Activated CD4-positive, alpha-beta T cell treated with anti-CD3 and anti-CD28 coated beads, Interleukin-2, amount 50 U/mL, for 1 hour (primary cell): Measurements from ENCODE around the gene ASTN2.

Experiments
- DNase-seq: peaks from one replicate; pipeline ENCODE4 v3.0.0-alpha.2; 2020

ASTN2 gene, protein sequence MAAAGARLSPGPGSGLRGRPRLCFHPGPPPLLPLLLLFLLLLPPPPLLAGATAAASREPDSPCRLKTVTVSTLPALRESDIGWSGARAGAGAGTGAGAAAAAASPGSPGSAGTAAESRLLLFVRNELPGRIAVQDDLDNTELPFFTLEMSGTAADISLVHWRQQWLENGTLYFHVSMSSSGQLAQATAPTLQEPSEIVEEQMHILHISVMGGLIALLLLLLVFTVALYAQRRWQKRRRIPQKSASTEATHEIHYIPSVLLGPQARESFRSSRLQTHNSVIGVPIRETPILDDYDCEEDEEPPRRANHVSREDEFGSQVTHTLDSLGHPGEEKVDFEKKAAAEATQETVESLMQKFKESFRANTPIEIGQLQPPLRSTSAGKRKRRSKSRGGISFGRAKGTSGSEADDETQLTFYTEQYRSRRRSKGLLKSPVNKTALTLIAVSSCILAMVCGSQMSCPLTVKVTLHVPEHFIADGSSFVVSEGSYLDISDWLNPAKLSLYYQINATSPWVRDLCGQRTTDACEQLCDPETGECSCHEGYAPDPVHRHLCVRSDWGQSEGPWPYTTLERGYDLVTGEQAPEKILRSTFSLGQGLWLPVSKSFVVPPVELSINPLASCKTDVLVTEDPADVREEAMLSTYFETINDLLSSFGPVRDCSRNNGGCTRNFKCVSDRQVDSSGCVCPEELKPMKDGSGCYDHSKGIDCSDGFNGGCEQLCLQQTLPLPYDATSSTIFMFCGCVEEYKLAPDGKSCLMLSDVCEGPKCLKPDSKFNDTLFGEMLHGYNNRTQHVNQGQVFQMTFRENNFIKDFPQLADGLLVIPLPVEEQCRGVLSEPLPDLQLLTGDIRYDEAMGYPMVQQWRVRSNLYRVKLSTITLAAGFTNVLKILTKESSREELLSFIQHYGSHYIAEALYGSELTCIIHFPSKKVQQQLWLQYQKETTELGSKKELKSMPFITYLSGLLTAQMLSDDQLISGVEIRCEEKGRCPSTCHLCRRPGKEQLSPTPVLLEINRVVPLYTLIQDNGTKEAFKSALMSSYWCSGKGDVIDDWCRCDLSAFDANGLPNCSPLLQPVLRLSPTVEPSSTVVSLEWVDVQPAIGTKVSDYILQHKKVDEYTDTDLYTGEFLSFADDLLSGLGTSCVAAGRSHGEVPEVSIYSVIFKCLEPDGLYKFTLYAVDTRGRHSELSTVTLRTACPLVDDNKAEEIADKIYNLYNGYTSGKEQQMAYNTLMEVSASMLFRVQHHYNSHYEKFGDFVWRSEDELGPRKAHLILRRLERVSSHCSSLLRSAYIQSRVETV (N-terminal part only)

DNA sequence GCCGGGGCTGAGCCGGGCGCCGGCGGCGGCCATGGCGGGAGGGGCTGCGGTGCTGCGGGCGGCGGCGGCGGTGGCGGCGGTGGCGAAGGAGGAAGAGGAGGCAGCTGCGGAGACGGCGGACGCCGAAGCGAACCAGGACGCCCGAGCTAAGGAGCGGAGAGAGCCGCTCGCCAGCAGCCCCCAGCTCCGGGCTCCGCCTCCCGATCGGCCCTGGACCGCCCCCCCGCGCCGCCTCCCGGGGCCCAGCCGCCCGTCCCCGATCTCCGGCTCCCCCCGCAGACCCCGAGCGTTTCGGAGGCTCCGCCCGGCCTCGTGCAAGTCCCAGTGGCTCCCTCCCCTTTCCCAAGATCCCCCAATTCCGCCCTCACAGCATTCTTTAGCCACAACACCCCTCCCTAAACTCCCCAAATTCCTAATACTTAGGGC is at the start of gene ASTN2:
Gene ASTN2, minus strand, starts transcription at position 152 of the 426 bp plus-strand sequence. Its CDS starts 119 bp downstream, at position 33.
- no peak for DNase-seq

DNA sequence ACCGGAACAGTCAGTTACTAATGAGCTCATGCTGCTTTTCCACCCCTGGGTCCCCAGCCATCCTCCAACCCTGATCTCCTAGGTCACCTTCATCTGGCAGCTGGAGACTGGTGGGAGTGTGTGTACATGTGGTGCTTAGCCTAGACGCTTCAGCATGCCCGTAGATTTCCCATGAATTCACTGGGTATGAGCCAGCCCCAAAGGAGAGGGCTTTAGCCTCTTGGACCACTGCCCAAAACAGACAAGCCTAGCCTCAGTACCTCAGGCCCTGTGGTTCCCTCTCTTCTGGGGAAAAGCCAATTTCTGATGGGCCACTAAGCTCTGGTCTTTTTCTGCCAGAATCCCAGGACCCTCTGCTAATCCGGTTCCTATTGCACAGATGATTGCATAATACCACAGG is 48.0 kb upstream of the ASTN2 start:
- no peak for DNase-seq

DNA sequence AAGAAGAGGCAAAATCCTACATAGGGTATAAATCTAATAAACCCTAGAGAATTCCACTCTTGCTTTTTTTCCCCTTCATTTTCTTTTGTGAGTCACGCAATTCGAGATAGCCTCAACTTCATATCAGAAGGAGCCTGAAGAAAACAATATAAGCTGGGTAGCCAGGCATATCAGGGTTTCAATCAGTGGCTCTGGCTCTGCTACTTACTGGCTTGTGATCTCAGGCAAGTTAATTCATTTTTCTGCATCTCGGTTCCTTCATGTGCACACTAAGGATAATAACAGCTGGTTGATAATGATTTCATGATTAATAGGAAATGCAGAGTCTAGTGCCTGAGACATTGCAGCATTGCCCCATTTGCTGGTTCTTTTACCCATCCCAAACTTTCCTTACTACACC is 46.5 kb upstream of the ASTN2 start:
- no peak for DNase-seq

DNA sequence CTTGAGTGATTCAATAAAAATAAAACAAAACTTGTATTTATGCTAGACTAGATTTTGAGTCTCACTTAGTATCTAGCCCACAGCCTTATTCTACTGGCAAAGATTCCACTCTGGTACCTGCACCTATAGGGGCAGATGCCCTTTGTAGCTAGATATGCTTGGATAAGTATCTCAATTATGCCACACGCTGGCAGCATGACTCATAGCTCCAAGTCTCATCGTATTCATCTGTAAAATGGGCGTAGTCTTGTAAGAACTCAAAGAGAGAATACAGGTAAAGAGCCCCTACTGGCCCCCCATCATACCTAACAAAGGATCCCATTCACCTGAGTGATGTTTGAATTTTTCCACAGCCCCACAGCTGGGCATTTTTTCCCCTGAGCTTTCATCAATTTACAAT is 45.9 kb upstream of the ASTN2 start:
- DNase-seq = no peak

DNA sequence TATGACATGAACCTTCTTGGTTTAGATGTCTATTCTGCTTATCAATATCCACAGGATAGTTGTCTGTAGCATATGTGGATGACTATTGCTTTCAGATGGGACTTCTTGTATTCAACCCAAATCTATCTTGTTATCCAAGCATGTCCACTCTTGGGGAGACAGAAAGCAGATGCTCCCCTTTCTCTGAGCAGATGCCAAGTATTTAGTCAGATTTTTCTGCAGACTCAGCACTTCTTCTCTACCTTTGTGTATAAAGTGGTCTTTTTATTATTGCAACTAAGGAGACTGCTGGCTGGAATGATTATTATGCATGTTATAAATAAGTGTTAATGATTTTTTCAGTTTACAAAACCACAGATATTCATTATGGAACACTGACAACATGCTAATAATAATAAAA is 45.1 kb upstream of the ASTN2 start:
- DNase-seq = no peak

DNA sequence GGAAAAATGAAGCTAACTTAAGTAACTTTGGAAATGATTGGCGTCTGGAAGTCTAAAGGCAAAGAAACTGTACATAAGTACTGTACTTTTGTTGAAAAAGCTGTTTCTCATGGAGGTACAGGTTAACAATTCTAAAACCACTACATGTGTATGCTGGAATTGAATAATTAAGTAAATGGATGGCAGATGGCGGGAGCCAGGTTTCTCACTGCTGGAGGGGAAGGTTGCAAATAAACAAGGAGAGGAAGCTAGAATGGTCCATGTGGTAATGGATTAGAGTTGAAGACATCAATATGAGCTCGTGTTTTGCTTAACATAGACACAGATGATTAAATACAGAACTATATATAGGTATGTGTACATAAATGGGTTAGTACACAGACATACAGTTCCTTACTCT is 43.2 kb upstream of the ASTN2 start:
- no peak for DNase-seq

DNA sequence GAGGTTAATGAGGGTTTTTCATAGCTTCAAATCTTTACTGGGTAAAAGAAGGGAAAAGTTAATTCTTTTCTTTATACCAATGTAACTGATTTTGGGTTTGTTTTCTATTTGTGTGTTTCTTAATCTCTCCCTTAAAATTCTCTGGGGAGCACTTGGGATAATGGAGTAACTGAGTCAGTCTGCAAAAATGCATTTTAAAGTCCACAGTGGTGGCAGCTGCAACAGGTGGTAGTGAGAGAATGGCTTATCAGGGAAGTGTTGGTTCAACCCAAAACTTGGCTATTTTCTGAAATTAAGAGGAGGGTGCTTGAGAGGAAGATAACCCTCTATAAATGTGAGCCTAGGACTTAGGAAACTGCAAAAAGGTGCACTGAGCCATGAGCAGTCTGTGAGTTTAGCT is 39.9 kb upstream of the ASTN2 start:
- no peak for DNase-seq

DNA sequence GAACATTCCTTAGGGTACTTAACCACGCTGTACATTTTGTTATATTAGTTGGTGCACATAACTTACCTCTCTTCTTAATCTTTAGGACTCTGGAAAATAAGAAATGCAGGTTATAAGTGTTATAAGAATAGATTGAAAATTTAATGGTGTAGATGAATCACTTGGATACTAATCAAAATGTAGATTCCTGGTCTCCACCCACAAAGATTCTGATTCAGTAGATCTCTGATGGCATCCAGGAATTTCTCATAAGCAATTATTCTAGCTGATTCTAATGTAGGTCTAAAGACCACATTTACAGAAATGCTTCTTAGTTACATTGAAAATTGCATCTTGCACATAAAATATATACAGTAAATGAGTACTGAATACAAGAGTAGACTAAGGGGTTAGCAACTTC is 38.9 kb upstream of the ASTN2 start:
- no peak for DNase-seq

DNA sequence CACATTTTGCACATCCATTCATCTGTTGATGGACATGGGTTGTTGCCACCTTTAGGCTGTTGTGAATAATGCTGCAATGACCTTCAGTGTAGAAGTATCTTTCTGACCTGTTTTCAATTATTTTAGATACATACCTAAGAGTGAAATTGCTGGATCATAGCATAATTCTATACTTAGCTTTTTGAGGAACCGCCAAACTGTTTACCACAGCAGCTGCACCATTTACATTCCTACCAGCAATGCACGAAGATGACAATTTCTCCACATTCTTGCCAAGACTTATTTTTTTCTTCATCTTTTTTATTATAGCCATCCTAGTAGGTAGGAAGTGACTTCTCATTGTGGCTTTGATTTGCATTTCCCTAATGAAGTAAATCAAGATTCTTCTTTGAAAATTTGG is 36.5 kb upstream of the ASTN2 start:
- no peak for DNase-seq

DNA sequence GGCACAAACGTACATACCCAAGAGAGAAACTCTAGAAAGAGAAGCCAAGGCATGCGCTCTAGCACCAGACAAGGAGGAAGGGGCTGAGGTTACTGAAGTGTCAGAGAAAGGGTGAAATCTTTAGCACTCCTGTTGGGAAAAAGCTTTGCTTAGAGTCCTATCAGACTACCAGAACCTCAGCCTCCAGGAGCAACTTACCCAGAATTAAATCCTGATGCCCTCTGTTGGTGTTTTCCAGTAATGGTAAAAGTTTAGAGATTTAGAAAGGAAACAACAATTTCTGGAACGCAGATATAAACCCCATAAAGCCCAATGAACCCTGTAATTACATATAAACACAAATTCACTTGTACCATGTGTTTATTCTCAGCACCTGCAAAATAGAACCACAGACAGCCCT is 33.2 kb upstream of the ASTN2 start:
- DNase-seq = no peak

DNA sequence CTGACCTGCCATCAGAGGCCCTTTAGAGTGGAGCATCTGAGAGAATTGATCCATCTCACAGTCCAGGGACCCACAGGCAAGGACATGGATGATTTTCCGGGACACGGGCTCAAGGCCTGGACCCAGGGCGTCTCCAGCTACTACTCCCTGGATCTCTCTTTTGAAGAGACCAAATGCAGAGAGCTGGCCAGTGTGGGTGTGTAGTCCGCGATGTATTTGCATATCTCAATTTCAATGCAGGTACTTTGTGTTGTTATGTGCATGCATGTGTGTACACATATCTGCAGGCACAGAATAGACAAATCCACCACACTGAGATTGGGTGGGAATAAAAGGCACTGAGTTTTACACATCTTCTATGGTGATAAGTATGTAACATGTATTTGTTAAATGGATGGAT is 30.8 kb upstream of the ASTN2 start:
- DNase-seq = no peak

DNA sequence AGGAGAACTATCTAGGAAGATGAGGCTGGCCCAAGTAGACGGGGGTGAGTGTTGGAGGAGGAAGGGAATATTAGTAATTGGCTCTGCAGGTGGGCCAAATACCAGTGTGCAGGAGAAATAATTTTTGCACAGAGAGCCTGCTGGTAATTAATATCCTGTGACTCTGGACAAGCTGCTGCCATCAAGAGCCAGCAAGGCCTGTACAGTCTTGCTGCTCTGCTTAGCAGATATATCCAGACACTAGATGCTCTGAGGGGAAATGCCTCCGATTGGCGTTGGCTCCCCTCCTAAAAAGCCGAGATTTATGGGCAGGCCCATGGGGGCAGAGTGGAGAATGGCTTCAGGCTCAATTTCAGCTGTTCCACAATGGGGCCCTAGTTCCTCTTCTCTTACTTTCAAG is 29.6 kb upstream of the ASTN2 start:
- DNase-seq = no peak

DNA sequence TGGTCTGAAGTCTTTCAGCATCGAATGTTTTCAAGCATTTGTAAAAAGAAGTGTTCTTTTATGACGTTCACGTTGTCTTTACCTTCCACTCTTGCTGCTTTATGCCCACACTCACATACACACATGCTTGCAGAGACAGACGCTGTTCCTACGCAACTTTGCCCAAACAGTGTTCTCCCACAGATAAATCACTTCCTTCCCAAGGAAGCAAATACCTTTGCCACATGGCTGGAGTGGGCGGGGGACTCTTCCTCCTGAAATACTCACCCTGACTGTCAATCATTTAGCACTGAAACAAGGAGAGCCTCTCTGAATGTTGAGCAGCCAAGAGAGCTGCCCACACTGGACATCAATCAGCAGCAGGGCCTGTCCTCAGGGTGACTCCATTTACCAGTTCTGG is 22.4 kb upstream of the ASTN2 start:
- no peak for DNase-seq

DNA sequence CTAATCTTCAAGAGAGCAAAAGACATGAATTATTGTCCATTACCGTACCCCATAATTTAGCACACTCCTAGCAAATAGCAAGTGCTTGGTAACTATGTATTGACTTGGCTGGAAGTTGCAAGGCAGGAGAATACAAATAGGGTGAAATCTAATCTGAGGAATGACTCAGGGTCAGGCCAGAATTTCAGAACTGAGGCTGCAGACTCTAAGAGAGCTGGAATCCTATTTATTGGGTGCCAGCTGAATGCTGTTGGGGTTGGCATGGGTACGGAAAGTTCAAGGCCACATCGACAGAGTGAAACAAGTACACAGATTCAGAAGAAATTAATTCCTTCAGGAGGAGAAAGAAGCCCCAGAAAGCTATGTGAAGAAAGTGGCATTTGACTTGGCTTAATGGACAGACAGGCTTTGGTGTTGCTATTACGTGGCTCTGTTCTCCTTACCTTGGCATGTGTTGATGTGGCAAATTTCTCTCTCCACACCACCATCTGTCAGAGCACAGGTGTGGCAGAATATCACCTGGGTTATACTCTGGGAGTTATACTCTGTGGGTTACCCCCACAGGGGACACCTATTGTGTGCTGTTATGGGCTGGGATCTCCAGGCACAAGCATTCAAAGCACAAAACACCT is 20.9 kb upstream of the ASTN2 start:
- no peak for DNase-seq

DNA sequence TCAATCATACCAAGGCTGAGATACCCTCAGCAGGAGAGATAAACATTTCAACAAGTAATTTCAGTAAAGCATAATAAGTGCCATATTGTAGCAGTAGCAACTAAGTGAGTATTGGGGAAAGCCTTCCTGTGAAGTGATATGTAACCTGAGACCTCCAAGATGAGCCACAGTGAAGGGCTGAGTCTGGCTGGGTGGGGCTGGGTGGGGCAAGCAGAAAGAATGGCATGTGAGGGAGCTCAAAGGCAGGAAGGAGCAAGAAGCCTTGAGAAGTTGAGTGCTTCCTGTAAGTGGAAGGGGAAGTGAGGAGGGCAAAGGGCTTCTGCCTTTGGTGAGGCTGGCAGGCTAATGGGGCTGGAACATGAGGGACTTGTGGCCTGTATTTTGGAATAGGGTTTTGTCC is 19.7 kb upstream of the ASTN2 start:
- no peak for DNase-seq

DNA sequence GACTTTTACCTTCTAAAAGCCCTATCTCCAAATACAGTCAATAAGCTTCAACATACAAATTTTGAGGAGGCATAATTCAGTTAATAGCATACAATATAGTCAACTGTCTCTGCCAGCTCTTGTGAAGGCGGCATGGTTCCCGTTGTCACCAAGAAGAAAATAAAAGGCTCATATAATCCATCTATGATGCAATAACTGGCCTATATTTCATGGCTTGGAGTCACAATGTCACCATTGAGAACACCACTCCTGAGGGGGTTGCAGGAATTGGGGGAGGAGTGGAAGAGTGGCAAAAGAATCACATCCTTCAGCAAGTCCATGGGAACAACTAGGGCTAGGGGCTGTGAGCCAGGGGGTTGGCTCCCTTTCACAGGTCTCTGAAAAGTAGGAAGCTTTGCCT is 16.0 kb upstream of the ASTN2 start:
- DNase-seq = no peak

DNA sequence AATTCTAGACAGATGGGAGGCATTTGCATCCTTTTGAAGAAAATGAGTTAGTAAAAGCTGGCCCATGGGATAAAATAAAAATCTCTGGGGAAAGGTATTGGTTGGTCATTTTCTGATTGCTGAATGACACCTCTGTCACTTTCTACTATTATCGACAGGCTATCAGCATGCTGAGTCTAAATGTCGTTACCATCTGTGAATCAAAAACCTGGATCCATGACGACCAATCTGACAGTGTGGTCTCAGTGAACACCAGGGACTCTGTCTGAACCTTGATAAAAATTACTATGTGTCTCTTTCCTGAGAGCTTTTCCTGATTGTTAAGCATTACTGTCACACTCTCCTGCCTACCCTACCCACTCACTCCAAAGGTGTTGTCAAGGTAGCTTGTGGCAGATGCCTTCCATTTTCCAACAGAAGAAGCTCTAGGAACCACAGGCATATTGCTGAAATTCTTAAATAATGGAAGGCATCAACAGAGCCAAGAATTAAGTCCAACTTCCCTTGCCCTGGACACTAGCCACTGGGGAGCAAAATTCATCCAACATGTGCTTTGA is 12.6 kb upstream of the ASTN2 start:
- no peak for DNase-seq

DNA sequence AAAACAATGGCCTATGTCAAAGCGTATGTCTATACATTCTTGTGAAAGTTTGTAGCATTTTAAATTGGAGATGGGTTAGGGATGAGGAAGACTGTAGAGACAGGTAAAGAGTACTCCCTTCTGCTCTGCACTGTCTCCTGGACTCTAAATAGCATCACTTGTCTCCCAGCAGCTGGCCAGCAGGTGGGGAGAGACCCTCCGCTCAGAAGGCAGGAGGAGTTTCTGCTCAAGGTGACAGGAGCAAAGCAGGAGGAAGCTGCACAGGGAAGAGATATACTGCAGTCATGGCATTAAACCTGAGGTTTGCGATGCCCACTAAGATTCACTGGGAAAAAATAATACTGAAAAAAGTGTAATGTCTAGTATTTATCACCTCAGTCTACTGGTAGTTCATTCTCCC is 10.7 kb upstream of the ASTN2 start:
- DNase-seq = no peak

DNA sequence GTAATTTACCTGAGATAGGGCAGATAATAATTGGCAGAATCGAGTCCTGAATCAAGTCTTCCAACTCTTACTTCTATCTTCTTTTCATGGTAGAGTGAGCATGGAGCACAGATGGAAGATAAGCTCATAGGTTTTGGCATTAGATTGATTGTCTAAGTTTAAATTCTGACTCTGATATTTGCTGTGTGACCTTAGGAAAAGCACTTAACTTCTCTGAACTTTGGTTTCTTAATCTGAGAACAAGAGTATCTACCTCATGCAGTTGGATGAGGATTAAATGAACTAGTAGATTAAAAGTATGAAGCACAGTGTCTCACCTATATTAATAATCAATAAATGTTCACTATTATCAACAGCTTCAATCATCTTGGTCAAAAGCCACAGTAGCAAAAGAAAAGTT is 9.4 kb upstream of the ASTN2 start:
- no peak for DNase-seq

DNA sequence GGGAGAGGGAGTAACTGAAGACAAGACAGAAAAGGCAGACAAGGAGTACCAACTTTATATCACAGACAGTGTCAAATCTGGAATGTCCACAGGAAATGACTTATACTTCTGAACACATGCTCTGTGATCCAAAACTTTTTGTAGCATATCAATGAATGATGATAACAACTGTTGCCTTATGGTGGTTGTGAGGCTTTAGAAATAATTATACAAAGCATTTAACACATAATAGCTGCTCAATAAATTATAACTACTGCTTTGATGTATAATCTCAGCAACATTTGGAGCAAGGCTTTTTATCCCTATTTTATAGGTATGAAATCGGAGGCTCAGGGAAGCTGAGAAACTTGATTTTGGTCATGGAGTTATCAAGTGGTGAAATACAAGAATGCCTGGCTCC is 3.3 kb upstream of the ASTN2 start:
- DNase-seq = no peak

DNA sequence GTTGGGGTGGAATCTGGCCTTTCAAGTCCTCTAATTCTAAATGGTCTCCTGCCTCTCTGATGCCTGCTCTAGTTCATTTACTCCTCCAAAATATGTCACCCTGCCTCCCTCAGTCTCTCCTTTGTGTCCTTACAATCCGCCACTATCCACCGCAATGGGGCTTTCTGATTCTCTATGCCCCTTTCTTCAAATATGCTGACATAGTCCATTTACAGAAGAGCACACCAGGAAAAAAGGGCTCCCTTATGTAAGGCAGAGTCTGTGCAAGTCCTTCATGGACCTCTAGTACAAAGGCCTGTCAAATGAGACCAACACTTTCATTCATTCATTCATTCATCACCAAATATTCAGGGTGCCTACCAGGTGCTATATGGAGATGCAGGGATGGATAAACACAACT is 2.0 kb upstream of the ASTN2 start:
- DNase-seq = no peak

DNA sequence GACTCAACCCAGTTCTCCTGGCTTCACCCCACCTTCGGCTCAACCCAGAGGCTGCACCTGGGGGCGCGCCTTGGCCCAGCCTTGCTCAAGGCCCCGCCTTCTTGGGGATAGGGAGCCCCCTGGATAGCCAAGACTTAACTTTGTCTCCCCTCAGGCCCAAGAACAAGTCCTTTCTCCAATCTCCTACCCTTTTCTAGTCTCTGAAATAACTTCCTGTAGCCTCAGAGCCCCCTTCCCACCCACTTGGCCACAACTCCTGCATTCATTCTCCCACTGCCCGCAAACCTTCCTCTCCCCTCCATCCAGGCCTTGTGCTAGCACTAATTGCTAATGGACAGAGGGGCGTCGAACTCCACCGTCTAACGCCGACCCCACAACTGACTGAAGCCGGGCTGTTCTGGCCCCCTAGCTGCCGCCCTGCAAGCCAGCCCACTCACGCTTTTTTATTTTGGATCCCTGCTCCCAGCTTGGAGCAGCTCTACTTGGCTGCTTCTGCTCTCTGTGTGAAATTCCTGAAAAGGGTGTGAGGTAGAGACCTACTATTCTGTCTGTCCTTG is 579 bp upstream of the ASTN2 start:
- no peak for DNase-seq
